Right atrium auricular region (tissue), 2 donors: ENCODE measurements around the gene PDE4D. TPM values are rescaled to one million over a fixed set of nuclear protein-coding genes. Genes with fewer than 3 reads are reported as not detected.

Experiments used
- DNase-seq: peaks from one replicate; pipeline ENCODE4 v3.0.0-alpha.2; 2019; ENCODE audit warnings: low spot score
- H3K27ac ChIP-seq, 2 donors: fragments of 200-600 bp; sonication (generic); 1 replicate in 1 of 2; 2 replicates in 1 of 2; pipeline ENCODE4 v1.5.1; 2016 to 2019
- H3K27me3 ChIP-seq, 2 donors: fragments of 200-600 bp; sonication (generic); one replicate each; pipeline versions ENCODE4 v1.5.1 to v1.6.0; 2017 to 2019
- H3K36me3 ChIP-seq: fragments of 200-600 bp; sonication (generic); one replicate; pipeline ENCODE4 v1.5.1; 2016
- H3K4me1 ChIP-seq, 2 donors: fragments of 200-600 bp; sonication (generic); one replicate each; pipeline versions ENCODE4 v1.5.1 to v1.6.0; 2017 to 2019
- H3K4me3 ChIP-seq, 2 donors: fragments of 200-600 bp; sonication (generic); 1 replicate in 1 of 2; 2 replicates in 1 of 2; pipeline ENCODE4 v1.5.1; 2017 to 2019; ENCODE audit warnings: mild to moderate bottlenecking in 1 of 2, moderate library complexity in 1 of 2
- H3K9me3 ChIP-seq, 2 donors: fragments of 200-600 bp; sonication (generic); one replicate each; pipeline ENCODE4 v1.5.1; 2019
- CTCF ChIP-seq, 2 donors: fragments of 200-600 bp; sonication (generic); IDR thresholded peaks; one replicate each; pipeline ENCODE4 v1.5.1; 2019; ENCODE audit warnings: antibody characterized with exemption in 2 of 2
- total RNA-seq, 2 donors: library from RNA; depleted of rRNA; stranded (reverse); fragments of >200 nt; gene quantifications; one replicate each; pipeline ENCODE4 v1.1.0, GENCODE V29; 2016

Gene PDE4D
- total RNA-seq, 2 donors from 2014 or later: 43.3 to 44.0 TPM

- H3K9me3 ChIP-seq: no peaks in the 10 kb centered on the region
- no peak for DNase-seq
- H3K36me3 ChIP-seq: no peaks in the 10 kb centered on the region
- H3K4me1 ChIP-seq: peaks cover 0 to 21% of the 10 kb centered on the region in 2 donors
- peak overlapping the region; percentile 4 to 53 for H3K27ac ChIP-seq
- H3K4me3 ChIP-seq: no peak overlapping the region
- no peaks in the 10 kb centered on the region for H3K27me3 ChIP-seq
- no peak for TF ChIP-seq CTCF (IDR thresholded peaks at IDR 0.05)
Observed at GRCh38 chr5:59204114-59204897, 689.2 kb downstream of the PDE4D start.

GRCh38 chr5:59199868-59200267 lies 693.7 kb downstream of the PDE4D start:
- Histone ChIP-seq H3K27ac (no peak overlapping the region), H3K4me3 (no peak overlapping the region), H3K27me3 (no peaks in the 10 kb centered on the region), H3K36me3 (no peaks in the 10 kb centered on the region), H3K9me3 (peaks cover 0 to 7% of the 10 kb centered on the region in 2 donors), H3K4me1 (peaks cover 0 to under 1% of the 10 kb centered on the region in 2 donors)
- DNase-seq: no peak
- TF ChIP-seq CTCF (IDR thresholded peaks at IDR 0.05): no peak

- Histone ChIP-seq H3K27me3 (no peaks in the 10 kb centered on the region), H3K9me3 (peaks cover 0 to 8% of the 10 kb centered on the region in 2 donors), H3K27ac (no peak overlapping the region), H3K4me3 (no peak overlapping the region), H3K4me1 (no peaks in the 10 kb centered on the region), H3K36me3 (no peaks in the 10 kb centered on the region)
- TF ChIP-seq CTCF (IDR thresholded peaks at IDR 0.05): no peak
- DNase-seq: no peak
Observed at GRCh38 chr5:59198832-59199231, 694.7 kb downstream of the PDE4D start.

- H3K4me3 ChIP-seq: no peak overlapping the region
- H3K27ac ChIP-seq: no peak overlapping the region
- H3K9me3 ChIP-seq: peaks cover 0 to 8% of the 10 kb centered on the region in 2 donors
- H3K27me3 ChIP-seq: no peaks in the 10 kb centered on the region
- no peaks in the 10 kb centered on the region for H3K36me3 ChIP-seq
- no peak for TF ChIP-seq CTCF (IDR thresholded peaks at IDR 0.05)
- no peak for DNase-seq
- H3K4me1 ChIP-seq: no peaks in the 10 kb centered on the region
Observed at GRCh38 chr5:59198365-59198764, 695.2 kb downstream of the PDE4D start.

GRCh38 chr5:59197911-59198310 lies 695.6 kb downstream of the PDE4D start:
- H3K27me3 ChIP-seq: no peaks in the 10 kb centered on the region
- peaks cover 0 to 8% of the 10 kb centered on the region in 2 donors for H3K9me3 ChIP-seq
- H3K36me3 ChIP-seq: no peaks in the 10 kb centered on the region
- no peaks in the 10 kb centered on the region for H3K4me1 ChIP-seq
- H3K27ac ChIP-seq: no peak overlapping the region
- H3K4me3 ChIP-seq: no peak overlapping the region
- DNase-seq: no peak
- TF ChIP-seq CTCF (IDR thresholded peaks at IDR 0.05): no peak
